GM18507 (cell line): ENCODE results near the gene HSF2.

Source experiments
- DNase-seq: peaks from one replicate; pipeline ENCODE4 v3.0.0; 2011; ENCODE audit warnings: low read depth; ENCODE audit not compliant: insufficient read length; ENCODE audit errors: extremely low spot score
- FAIRE-seq: peaks from 2 replicates; lab custom pipeline; 2011; peaks lifted over from hg19 to GRCh38; lab: Jason Lieb, UNC

Gene HSF2

GRCh38 chr6:122399348-122400120 lies at the start of gene HSF2:
TSS of gene HSF2 (plus strand) at chr6:122399652. CDS start at chr6:122399738, 86 bp downstream.
- DNase-seq, result peak; percentile 86
- FAIRE-seq, result peak; percentile 96

- FAIRE-seq, result no peak
- DNase-seq, result no peak
Measured at GRCh38 chr6:122352981-122353664, 46.3 kb upstream of the HSF2 start.

GRCh38 chr6:122360809-122361208 lies 38.6 kb upstream of the HSF2 start:
- FAIRE-seq, result no peak

GRCh38 chr6:122361314-122361979 lies 38.0 kb upstream of the HSF2 start:
- FAIRE-seq, result no peak
- DNase-seq, result no peak

More at GRCh38 chr6:122360809-122361208, 38.6 kb upstream of the HSF2 start:
- DNase-seq, result no peak

- FAIRE-seq, result no peak
- DNase-seq, result no peak
Measured at GRCh38 chr6:122363769-122364483, 35.5 kb upstream of the HSF2 start.

GRCh38 chr6:122365775-122366403 lies 33.6 kb upstream of the HSF2 start:
- FAIRE-seq, result no peak

GRCh38 chr6:122367171-122367570 lies 32.3 kb upstream of the HSF2 start:
- DNase-seq, result no peak
- no peak for FAIRE-seq

More at GRCh38 chr6:122365775-122366403, 33.6 kb upstream of the HSF2 start:
- no peak for DNase-seq

- DNase-seq, result no peak
- no peak for FAIRE-seq
Measured at GRCh38 chr6:122369536-122369935, 29.9 kb upstream of the HSF2 start.

GRCh38 chr6:122372647-122373046 lies 26.8 kb upstream of the HSF2 start:
- FAIRE-seq (no peak), DNase-seq (no peak)

- FAIRE-seq (no peak), DNase-seq (no peak)
Measured at GRCh38 chr6:122374307-122374706, 25.1 kb upstream of the HSF2 start.

- no peak for DNase-seq
- no peak for FAIRE-seq
Measured at GRCh38 chr6:122376246-122376645, 23.2 kb upstream of the HSF2 start.

GRCh38 chr6:122381494-122382265 lies 17.8 kb upstream of the HSF2 start:
- FAIRE-seq (peak; percentile 64), DNase-seq (no peak)

GRCh38 chr6:122385857-122386612 lies 13.4 kb upstream of the HSF2 start:
- DNase-seq (no peak), FAIRE-seq (no peak)

GRCh38 chr6:122388945-122389344 lies 10.5 kb upstream of the HSF2 start:
- DNase-seq (no peak), FAIRE-seq (no peak)

- FAIRE-seq, result no peak
Measured at GRCh38 chr6:122389704-122390372, 9.6 kb upstream of the HSF2 start.

GRCh38 chr6:122392564-122393350 lies 6.7 kb upstream of the HSF2 start:
- DNase-seq (no peak), FAIRE-seq (no peak)

More at GRCh38 chr6:122389704-122390372, 9.6 kb upstream of the HSF2 start:
- no peak for DNase-seq
